GM21786 (cell line): ENCODE results near the gene JMJD6.
"Not testable (repeated sequence)": the region's sequence is repeated elsewhere in the genome, so short reads cannot be mapped to it uniquely, and the experiment has no call there.

Experiments
- ATAC-seq: cut with Tn5 transposase; IDR thresholded peaks from one replicate; pipeline ENCODE4 v1.9.1; 2021; ENCODE audit not compliant: unreplicated experiment

JMJD6 gene

DNA sequence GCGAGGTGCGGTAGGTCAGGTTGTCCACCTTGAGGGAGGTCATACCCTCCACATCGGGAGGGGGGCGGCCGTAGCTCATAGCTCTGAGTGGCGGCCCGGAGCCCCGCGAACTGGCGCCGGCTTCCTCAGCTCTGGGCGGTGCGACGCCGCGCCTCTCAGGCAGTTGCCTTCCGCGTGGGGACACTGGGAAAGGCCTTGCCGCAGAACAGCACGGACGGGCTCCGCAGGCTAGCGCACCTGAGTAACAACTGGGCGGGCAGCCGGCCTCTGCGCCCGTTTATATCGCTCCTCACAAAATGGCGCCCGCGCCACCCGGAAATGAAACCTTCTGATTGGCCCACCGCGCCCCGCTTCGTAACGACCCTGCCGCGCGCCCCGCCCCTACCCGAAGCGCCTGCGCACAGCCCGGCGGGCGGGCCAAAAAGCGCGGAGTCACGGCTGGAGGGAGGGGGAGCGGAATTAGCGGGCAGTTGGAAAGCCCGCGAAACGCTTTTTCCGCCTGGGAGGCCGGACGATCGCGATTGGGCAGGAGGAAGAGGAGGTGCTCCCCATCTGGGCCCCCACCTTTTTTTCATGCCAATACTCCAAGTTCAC lies 10.8 kb upstream of the JMJD6 start, which contains the start of gene SRSF2:
Gene SRSF2 (minus strand): TSS at position 250 of the 594 bp plus-strand sequence. CDS start 171 bp downstream, at position 79.
- peak; percentile 66 for ATAC-seq

DNA sequence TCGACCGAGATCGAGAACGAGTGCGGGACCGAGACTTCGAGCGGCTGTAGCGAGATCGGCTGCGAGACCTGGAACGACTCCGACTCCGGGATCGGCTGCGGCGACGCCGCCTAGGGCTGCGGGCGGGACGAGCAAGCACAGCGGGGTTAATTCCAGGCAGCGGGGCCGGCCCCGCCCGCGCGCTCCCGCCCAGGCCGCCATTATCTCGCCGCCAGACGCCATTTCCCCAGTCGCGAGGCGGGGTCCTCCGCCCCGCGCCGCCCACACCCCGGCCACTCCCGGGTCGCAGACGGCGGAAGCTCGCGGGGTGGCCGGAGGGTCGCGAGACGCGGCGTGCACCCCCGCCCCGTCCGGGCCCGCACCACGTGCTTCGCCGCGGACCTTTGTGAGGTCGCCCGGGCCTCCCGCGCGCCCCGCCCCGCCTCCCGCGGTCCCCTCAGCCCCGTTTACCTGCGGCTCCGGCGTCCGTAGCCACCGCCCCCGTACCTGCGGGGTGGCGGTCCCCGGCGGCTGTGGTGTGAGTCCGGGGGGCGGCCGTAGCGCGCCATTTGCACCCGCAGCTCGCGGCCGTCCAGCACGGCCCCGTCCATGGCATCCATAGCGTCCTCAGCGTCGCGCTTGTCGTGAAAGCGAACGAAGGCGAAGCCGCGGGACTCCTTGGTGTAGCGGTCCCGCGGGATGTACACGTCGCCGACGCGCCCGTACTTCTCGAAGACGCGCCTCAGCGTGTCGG lies 10.1 kb upstream of the JMJD6 start:
- no peak for ATAC-seq

DNA sequence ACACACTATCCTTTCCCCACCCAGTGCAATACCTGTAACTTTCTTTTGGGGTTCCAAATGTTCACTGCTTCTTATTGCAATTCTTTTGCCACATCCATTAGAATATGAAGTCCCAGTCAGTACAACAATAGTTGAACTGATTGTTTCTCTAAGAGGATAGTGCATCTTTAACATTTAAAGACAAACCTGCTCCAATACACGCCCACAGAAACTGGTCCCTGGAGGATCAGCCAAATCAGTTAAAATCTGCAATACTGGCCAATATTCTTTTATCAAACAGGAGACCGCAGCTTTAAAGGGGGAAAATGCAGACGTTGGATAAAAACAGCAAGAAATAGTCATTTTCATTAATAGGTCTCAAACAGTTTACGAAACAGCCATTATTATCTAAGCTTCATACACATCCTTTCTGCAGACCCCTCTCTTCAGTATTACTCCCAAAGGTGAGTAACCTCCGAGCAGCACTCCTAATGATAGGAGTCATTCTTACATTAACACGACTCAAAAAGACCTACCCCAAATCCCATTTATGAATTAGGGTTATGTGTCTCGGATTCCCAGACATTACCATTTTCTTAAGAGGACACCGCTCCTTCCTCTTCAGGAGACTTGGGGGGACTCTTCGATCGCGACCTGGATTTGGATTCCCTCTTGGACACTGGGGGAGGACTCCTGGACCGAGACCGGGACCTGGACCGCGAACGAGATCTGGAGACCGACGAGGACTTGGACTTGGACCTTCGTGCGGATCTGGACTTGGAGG lies 9.4 kb upstream of the JMJD6 start:
- no peak for ATAC-seq

DNA sequence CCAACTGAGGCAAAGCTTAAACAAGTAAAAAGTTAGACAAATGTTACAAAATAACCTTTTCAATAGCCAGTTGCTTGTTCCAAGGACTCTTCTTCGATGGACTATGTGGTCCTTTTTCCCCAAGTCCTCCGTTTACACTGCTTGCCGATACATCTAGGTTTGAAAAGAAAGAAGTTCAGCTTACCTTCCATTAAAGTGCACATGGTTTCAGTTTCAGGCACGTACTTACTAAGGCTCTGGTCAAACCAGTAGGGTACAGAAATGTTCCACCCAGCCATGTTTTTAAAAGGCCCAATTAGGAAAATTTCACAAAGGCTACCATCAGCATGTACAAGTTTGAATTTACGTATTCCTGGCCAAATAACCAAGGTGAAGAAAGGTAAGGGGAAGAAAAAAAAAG lies 8.6 kb upstream of the JMJD6 start:
- no peak for ATAC-seq

DNA sequence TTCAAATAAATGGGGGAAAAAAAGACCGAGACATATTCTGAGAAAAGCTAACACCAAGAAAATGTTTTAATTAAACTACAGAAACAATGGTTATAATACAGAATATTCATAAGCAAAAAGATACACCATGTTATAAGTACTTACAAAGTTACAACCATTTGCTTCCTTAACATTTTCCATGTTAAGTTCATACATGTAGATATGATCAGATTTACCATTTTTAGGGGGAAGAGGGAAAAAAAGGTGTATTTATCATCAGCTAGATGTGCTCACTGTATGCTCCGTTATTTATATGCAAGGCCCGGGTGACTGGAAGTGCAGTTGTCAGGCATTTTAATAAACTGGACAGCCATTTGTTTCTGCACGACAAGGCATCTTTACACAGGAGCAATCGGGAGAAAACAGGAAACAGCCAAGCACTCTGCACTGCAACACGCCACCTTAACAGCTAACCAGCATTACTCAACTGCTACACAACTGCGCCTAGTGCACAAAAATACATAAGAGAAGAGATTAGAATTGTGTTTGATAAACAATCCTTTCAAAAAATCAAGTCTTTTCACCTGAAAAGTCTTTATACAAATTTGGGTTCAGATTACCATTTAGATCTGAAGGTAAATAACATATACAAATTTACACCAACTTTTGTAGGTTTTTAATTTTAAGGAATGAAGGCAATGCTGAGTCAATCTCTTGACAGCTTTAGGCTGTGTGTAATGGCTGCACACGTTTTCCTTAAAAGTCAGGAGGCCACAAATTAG lies 7.9 kb upstream of the JMJD6 start:
- no peak for ATAC-seq

DNA sequence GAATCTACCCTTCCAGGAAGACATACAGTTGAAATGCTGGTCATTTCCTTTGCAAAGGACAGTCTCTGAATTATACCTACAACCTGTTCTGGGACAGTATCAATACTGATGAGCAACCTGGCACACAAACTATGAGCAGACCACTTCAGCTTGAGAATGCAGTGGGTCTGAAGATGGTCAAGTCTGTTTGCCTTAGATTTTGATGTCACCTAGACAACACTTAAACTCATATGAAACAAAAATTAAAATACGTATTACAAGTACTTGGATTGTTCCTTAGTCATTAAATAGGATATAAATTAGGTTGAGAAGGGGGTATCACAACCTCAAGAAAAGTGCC lies 7.2 kb upstream of the JMJD6 start:
- no peak for ATAC-seq

DNA sequence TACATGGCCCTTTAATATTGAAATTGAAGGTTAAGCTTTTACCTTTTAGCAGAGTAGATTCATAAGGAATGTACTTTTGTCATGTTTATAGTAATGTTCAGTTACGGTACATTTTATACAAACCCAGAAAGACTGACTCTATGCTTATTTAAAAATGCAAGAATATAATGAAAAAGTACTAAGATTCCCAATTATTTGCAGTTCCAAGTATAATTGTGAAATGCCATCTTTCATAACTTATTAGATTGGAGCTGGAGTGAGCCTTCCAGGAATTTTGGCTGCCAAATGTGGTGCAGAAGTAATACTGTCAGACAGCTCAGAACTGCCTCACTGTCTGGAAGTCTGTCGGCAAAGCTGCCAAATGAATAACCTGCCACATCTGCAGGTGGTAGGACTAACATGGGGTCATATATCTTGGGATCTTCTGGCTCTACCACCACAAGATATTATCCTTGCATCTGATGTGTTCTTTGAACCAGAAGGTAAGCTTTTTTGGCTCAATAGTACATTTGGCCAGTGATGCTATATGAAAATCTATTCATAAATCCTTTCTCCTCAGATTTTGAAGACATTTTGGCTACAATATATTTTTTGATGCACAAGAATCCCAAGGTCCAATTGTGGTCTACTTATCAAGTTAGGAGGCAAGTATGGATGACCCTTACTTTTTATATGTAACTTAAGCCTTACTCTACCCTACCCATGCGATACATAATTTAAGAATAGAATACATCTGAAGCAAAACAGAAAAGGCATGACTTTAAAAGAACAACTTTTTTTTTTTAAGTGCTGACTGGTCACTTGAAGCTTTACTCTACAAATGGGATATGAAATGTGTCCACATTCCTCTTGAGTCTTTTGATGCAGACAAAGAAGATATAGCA lies 6.6 kb upstream of the JMJD6 start:
- ATAC-seq, result no peak

DNA sequence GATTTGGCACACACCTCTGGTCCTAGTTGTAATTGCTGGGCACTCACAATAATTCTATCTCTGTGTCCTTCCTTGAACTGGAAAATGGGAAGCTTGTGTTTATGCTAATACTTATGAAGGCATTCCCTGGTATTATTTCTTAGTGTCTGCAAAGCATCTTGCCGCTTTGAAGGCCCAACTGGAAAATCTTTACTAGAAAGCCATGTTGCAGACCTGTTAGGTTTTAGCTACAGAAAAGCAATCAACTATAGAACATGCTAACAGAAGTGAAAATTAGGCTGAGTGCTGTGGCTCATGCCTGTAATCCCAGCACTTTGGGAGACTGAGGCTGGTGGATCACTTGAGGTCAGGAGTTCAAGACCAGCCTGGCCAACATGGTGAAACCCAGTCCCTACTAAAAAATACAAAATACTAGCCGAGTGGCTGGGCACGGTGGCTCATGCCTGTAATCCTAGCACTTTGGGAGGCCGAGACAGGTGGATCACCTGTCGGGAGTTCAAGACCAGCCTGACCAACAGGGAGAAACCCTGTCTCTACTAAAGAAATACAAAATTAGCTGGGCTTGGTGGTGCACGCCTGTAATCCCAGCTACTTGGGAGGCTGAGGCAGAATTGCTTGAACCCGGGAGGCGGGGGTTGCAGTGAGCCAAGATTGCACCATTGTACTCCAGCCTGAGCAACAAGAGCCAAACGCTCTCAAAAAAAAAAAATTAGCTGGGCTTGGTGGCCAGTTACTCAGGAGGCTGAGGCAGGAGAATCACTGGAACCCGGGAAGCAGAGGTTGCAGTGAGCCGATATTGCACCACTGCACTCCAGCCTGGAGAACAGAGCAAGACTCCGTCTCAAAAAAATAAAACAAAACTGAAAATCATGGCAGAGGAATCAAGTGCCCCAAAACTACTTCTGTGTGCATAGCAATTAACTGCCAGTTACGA lies 5.7 kb upstream of the JMJD6 start:
- not testable (repeated sequence) for ATAC-seq

DNA sequence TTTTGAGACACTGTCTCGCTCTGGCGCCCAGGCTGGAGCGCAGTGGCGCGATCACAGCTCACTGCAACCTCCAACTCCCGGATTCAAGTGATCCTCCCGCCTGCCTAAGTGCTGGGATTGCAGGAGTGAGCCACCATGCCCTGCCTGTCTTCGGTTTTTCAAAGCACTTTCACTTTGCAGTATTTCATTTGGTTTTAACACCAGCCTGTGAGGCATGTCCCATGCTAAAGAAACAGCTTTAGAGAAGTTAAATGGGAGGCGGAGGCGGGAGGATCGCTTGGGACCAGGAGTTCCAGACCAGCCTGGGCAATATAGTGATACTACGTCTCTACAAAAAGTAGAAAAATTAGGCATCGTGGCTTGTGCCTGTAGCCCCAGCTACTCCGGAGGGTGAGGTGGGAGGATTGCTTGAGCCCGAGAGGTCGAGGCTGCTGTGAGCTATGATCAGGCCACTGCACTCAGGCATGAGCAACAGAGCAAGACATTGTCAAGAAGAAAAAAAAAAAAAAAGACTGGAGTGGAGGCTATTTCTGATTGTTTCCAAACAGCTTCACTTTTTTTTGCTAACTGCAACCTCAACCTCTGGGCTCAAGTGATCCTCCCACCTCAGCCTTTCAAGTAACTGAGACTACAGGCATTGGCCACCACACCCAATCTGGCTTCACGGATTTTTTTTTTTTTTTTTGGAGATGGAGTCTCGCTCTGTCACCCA lies 1.5 kb upstream of the JMJD6 start:
- no peak for ATAC-seq

DNA sequence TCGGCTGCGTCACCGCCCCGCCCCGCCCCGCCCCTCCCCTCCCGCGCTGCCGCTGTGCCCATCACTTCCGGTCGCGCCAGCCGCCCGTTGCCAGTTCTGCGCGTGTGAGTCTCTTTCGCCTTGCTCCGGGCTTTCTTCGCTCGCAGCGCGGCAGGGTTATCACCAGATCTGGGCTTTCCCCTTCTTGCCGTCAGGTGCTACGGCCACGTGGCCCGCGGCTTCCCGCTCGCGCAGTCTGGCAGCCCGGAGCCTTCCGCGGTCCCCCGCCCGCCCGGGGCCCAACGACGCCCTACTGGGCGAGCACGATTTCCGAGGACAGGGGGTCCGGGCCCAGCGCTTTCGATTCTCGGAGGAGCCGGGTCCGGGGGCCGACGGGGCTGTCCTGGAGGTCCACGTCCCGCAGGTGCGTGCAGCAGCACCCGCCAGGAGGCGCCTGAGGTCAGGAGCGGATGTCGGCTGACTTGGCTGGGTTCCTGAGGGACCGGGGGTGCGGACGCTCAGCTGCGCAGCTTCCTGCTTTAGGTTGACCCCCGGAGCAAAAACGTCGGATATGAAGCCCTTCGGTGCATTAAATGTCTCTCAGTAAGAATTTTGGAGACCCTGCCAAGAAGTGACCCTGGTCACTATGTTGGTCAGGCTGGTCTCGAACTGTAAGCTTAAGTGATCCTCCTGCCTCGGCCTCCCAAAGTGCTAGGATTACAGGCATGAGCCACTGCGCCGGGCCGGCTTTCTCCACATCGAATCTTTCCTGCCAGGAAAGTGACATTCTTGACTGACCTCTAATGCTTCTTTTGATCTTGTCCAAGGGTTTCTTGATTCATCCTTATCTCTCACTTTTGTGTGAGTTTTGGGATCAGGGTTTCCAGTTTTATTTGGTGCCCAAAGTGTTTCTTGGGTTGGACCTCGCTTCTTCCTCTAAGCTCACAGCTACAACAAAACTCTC lies 641 bp upstream of the JMJD6 start, which contains the start of gene METTL23:
Gene METTL23 (plus strand): TSS at position 64 of the 943 bp plus-strand sequence. CDS start 2,872 bp downstream, outside the sequence.
- peak; percentile 29 for ATAC-seq

DNA sequence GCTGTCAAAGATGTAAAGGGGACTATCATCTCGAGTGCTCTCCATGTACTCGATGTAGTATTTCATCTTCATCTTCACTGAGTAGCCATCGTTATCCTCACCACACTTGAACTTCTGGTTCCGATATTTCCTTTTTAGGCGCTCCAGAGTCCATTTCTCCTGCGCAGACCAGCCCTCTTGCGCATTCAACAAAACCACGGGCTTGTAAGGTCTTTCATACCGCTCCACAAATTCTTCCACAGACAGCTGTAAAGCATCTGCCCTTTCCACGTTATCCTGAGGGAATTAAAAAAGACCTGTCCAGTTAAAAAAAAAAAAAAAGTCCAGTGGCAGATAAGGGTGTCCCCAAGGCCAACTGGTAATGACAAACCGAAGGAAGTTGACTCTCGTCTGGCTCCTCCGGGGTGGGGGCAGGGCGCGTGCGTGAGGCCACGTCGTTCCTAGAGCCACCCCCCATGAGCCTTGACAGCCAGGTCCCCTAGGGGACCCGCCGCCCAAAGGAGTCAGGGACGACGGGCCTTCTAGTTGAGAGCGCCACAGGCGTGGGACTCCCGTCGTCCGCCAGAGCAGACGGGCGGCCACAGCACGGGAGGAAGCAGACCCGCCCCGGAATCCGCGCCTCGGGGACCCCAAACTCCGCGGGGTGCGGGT lies 701 bp downstream of the JMJD6 start:
- ATAC-seq, result peak; percentile 18

DNA sequence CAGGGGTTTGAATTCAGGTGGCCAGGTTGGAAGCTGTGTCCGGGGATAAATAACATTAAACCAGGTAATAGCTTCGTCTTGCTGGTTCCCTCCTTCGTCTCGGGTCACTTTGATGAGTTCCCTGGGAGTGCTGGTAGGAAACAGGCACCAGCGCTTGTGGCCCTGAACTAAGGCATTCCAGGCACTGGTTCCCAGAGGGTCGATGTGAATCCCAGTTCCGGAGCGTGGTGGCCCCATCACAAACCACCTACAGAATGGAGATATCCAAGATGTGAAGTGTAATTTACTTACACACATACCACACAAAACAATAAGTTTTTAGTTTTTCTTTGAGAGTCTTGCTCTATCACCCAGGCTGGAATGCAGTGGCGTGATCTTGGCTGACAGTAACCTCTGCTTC lies 2.6 kb downstream of the JMJD6 start:
- no peak for ATAC-seq

DNA sequence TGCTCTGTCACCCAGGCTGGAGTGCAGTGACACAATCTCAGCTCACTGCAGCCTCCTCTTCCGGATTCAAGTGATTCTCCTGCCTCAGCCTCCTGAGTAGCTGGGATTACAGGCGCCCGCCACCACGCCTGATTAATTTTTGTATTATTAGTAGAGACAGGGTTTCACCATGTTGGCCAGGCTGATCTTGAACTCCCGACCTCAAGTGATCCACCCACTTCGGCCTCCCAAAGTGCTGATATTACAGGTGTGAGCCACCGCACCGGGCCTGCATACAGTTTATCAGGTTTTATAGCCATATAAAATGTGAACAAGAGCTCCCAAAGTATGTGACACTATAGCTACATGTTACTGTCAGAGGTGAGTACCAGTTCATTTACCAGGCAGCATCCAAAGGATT lies 3.4 kb downstream of the JMJD6 start:
- ATAC-seq, result not testable (repeated sequence)

DNA sequence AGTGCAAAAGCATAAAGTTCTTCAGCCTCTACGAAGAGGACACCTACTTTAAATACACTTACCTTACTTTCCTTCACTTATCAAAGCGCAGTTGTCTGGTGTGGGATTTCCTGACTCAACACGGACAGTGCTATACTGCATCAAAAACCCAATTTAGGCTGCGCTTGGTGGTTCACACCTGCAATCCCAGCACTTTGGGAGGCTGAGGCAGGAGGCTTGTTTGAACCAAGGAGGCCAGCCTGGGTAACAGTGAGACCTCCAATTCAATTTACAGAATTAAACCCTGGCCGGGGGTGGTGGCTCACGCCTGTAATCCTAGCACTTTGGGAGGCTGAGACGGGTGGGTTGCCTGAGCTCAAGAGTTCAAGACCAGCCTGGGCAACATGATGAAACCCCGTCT lies 4.1 kb downstream of the JMJD6 start:
- ATAC-seq, result no peak

DNA sequence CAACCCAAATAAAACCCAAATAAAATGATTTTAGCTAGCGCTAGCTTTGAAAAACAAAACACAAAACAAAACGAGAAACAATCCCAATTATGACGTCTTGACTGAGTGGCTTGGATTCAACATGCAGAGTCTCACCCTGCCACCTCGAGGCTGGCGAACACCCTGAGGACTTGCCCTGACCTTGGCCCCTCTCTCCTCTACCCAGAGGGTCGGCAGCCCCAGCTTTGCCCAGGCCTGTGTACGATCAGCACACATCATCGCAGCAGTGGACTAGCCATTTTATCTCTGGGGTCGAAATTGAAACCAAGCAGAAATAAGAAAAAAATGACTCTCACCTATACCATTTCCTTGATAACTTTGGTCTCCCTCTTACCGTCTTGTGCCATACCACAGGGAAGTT lies 4.9 kb downstream of the JMJD6 start:
- no peak for ATAC-seq

DNA sequence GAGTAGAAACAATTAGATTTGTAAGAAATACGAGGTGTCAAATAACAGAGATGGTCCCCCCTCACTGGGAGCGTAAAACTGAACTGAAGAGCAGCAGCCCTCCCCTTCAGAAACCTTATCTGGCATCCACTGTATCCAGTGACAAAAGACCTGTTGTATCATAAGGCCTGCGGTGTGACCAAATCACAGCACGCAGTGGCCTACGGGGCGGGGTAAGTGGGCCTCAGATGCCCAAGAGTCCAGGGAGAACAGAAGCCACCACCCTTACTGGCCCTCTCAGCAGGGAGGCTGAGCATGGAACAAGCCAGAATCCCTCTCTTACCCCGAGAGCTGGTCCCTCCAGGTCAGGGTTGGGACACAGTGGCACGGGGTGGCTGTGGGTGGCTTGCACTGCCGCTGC lies 5.5 kb downstream of the JMJD6 start:
- no peak for ATAC-seq

DNA sequence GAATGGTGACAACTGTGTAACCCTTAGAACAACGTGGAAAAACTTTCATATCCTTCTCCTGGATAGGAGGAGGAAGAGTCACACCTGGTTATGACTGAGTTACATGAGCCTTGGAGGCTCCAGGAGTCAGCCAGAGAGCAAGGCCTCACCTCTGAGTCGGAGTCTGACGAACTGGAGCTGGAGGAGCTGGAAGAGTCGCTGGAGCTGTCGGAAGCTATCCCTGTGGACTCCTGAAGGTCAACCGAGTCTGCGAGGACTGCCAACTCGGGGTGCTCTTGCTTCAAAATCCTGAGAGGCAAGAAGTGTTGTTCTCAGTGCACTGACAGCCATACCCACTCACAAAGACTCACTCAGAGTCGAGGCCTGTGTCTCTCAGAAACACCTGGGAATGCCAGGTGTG lies 6.2 kb downstream of the JMJD6 start:
- ATAC-seq, result no peak
